Astrocyte (in vitro differentiated cells and primary cell): ENCODE measurements around the gene CDC34. TPM values are rescaled to one million over a fixed set of nuclear protein-coding genes. Genes with fewer than 3 reads are reported as not detected.

Experiments
- DNase-seq: peaks from one replicate; pipeline ENCODE4 v3.0.0-alpha.2; 2010; ENCODE audit warnings: low read depth
- FAIRE-seq: peaks from 2 replicates; lab custom pipeline; 2011; peaks lifted over from hg19 to GRCh38; lab: Jason Lieb, UNC
- H2AFZ ChIP-seq: 2 replicates; pipeline ENCODE4 v1.6.0; 2012; ENCODE audit warnings: low read depth, low read length, inconsistent platforms
- H3K27ac ChIP-seq: 2 replicates; pipeline ENCODE4 v1.5.1; 2011; ENCODE audit warnings: low read depth, low read length, inconsistent platforms
- H3K27me3 ChIP-seq: 2 replicates; pipeline ENCODE4 v1.6.0; 2011; ENCODE audit warnings: low read length, inconsistent platforms; ENCODE audit not compliant: insufficient read depth
- H3K36me3 ChIP-seq: 2 replicates; pipeline ENCODE4 v1.5.1; 2011; ENCODE audit warnings: low read length, inconsistent platforms; ENCODE audit not compliant: insufficient read depth
- H3K4me1 ChIP-seq: 2 replicates; pipeline ENCODE4 v1.5.1; 2011; ENCODE audit warnings: low read length, inconsistent platforms; ENCODE audit not compliant: insufficient read depth
- H3K4me2 ChIP-seq: 2 replicates; pipeline ENCODE4 v1.6.0; 2012; ENCODE audit warnings: low read length, inconsistent platforms
- H3K4me3 ChIP-seq: 2 replicates; pipeline ENCODE4 v1.5.1; 2011; ENCODE audit warnings: low read depth, mild to moderate bottlenecking, low read length, inconsistent platforms; ENCODE audit not compliant: insufficient read depth
- H3K79me2 ChIP-seq: 2 replicates; pipeline ENCODE4 v1.6.0; 2012; ENCODE audit warnings: mild to moderate bottlenecking, low read length, inconsistent platforms; ENCODE audit not compliant: insufficient read depth
- H3K9ac ChIP-seq: 2 replicates; pipeline ENCODE4 v1.6.0; 2012; ENCODE audit warnings: mild to moderate bottlenecking, low read length, inconsistent platforms
- H3K9me3 ChIP-seq: 2 replicates; pipeline ENCODE4 v1.5.1; 2012; ENCODE audit warnings: low read depth, mild to moderate bottlenecking, low read length, inconsistent platforms; ENCODE audit not compliant: insufficient read depth
- H4K20me1 ChIP-seq: 2 replicates; pipeline ENCODE4 v1.6.0; 2012; ENCODE audit warnings: low read length, inconsistent platforms; ENCODE audit not compliant: insufficient read depth
- H3K27ac Mint-ChIP-seq: one replicate; pipeline ENCODE4 v1.8.0; 2021; ENCODE audit warnings: mild to moderate bottlenecking, mixed read lengths; ENCODE audit not compliant: unreplicated experiment
- H3K27me3 Mint-ChIP-seq: one replicate; pipeline ENCODE4 v1.8.0; 2021; ENCODE audit warnings: low read depth, mixed read lengths; ENCODE audit not compliant: unreplicated experiment
- H3K36me3 Mint-ChIP-seq: one replicate; pipeline ENCODE4 v1.8.0; 2021; ENCODE audit warnings: low read depth, mixed read lengths; ENCODE audit not compliant: unreplicated experiment
- H3K4me1 Mint-ChIP-seq: one replicate; pipeline ENCODE4 v1.8.0; 2021; ENCODE audit warnings: low read depth, mixed read lengths; ENCODE audit not compliant: unreplicated experiment
- H3K4me3 Mint-ChIP-seq: one replicate; pipeline ENCODE4 v1.8.0; 2021; ENCODE audit warnings: mild to moderate bottlenecking, moderate library complexity, mixed read lengths; ENCODE audit not compliant: unreplicated experiment
- H3K9me3 Mint-ChIP-seq: one replicate; pipeline ENCODE4 v1.8.0; 2021; ENCODE audit warnings: mild to moderate bottlenecking, mixed read lengths; ENCODE audit not compliant: unreplicated experiment
- CTCF ChIP-seq: IDR thresholded peaks from 2 replicates; pipeline ENCODE4 v1.5.1; 2011; ENCODE audit warnings: low read depth, mild to moderate bottlenecking, inconsistent platforms, low read length, moderate library complexity; ENCODE audit not compliant: insufficient read depth
- EZH2 ChIP-seq: IDR thresholded peaks from 2 replicates; pipeline ENCODE4 v1.6.1; 2012; ENCODE audit warnings: mild to moderate bottlenecking, low read length, inconsistent platforms; ENCODE audit not compliant: insufficient read depth
- total RNA-seq: library from RNA; stranded (reverse); gene quantifications from 2 replicates; pipeline ENCODE4 v1.2.1, GENCODE V29; 2021

CDC34 gene
- total RNA-seq, 1 donor from 2014 or later: 190 TPM

DNA sequence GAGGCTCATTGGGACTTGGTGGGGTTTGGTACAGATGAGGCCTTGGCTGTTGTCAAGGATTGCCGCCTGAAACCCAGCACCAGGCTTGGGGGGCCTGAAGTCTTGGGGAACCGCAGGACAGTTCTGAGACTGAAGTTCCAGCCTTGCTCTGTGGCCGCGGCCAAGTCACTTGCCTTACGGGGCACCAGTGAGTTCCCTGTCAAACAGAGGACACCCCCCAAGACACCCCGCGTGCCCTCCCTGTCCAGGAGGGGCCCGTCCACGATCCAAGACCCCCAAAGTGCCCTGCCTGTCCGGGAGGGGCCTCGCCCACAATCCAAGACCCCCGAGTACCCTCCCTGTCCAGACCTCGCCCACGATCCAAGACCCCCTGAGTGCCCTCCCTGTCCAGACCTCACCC, 2.5 kb downstream of the CDC34 start:
- DNase-seq: no peak
- Histone ChIP-seq H3K27me3 (no peaks in the 10 kb centered on the region), H3K4me2 (peak overlapping the region; percentile 92), H2AFZ (no peak overlapping the region), H3K79me2 (peaks cover 64% of the 10 kb centered on the region), H3K9ac (peak overlapping the region; percentile 85), H3K4me1 (peaks cover 28% of the 10 kb centered on the region), H3K27ac (no peak overlapping the region), H3K4me3 (peak overlapping the region; percentile 76), H3K36me3 (no peaks in the 10 kb centered on the region), H3K9me3 (no peaks in the 10 kb centered on the region), H4K20me1 (peaks cover 66% of the 10 kb centered on the region)
- Mint-ChIP-seq H3K27ac (no peak overlapping the region), H3K27me3 (no peaks in the 10 kb centered on the region), H3K4me1 (peaks cover 11% of the 10 kb centered on the region), H3K9me3 (no peaks in the 10 kb centered on the region), H3K4me3 (peak overlapping the region; percentile 92), H3K36me3 (peaks cover 3% of the 10 kb centered on the region)
- TF ChIP-seq EZH2: no peak
- TF ChIP-seq CTCF: no peak
- no peak for FAIRE-seq

DNA sequence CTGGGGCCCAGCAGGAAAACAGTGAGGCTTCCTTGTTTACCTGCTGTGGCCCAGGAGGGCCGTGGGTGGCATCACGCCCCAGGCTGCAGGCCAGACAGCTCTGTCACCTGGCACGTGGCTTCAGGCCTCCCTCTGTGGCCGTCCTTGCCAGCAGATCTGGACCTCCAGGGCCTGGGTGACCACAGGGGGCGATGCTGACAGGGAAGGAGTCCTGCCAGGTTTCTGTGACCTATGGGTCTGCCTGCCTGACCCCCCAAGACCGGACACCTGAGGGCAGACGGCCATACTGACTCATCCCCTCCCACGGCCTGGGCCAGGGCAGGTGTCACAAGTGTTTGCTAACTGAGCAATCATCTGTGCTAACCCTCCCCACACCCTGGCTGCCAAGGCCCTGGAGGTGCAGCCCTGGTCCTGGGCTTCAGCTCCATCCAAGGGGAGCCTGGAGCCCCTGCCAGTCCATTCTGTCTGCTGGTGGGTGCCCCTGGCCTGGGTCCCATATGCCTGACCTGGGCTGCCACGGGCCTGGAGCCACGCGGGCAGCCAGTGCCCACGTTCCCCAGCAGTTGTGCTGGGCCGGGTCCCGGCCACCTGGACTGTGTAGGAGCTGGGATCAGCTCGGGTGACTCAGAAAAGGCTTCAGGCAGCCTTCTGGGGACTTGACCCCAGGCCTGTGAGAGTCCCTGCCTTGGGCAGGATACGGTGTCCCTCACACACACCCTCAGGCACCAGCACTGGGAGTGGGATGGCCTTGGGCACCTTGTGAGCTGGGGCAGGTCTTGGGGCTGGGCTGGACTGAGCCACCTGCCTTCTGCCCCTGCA, 3.7 kb downstream of the CDC34 start:
- FAIRE-seq: no peak
- DNase-seq: no peak
- Histone ChIP-seq H3K27me3 (no peaks in the 10 kb centered on the region), H3K4me1 (peaks cover 28% of the 10 kb centered on the region), H4K20me1 (peaks cover 73% of the 10 kb centered on the region), H2AFZ (no peak overlapping the region), H3K27ac (no peak overlapping the region), H3K4me3 (no peak overlapping the region), H3K36me3 (no peaks in the 10 kb centered on the region), H3K79me2 (peaks cover 66% of the 10 kb centered on the region), H3K9ac (peak overlapping the region; percentile 2), H3K9me3 (no peaks in the 10 kb centered on the region), H3K4me2 (peak overlapping the region; percentile 22)
- H3K27ac Mint-ChIP-seq: no peak overlapping the region
- H3K4me1 Mint-ChIP-seq: peaks cover 11% of the 10 kb centered on the region
- H3K9me3 Mint-ChIP-seq: no peaks in the 10 kb centered on the region
- TF ChIP-seq CTCF (no peak), EZH2 (no peak)
- peak overlapping the region; percentile 64 for H3K4me3 Mint-ChIP-seq
- peaks cover 3% of the 10 kb centered on the region for H3K36me3 Mint-ChIP-seq
- H3K27me3 Mint-ChIP-seq: no peaks in the 10 kb centered on the region
